Measurements from ENCODE around the gene C1QA.

Gene C1QA

GRCh38 chr1:22638476-22639234 lies 2.2 kb downstream of the C1QA start:
- no peak for DNase-seq (ENCODE audit: insufficient read length, low spot score)
- TF ChIP-seq CTCF (IDR thresholded peaks at IDR 0.05; ENCODE audit: insufficient read depth, missing control alignments), result no peak
- no peak for FAIRE-seq

DNA sequence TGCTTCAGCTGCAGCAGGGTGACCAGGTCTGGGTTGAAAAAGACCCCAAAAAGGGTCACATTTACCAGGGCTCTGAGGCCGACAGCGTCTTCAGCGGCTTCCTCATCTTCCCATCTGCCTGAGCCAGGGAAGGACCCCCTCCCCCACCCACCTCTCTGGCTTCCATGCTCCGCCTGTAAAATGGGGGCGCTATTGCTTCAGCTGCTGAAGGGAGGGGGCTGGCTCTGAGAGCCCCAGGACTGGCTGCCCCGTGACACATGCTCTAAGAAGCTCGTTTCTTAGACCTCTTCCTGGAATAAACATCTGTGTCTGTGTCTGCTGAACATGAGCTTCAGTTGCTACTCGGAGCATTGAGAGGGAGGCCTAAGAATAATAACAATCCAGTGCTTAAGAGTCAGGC lies 2.9 kb downstream of the C1QA start:
- TF ChIP-seq CTCF (IDR thresholded peaks at IDR 0.05; ENCODE audit: insufficient read depth, missing control alignments), result peak; percentile 33
- DNase-seq (ENCODE audit: insufficient read length, low spot score) (no peak), FAIRE-seq (no peak)

DNA sequence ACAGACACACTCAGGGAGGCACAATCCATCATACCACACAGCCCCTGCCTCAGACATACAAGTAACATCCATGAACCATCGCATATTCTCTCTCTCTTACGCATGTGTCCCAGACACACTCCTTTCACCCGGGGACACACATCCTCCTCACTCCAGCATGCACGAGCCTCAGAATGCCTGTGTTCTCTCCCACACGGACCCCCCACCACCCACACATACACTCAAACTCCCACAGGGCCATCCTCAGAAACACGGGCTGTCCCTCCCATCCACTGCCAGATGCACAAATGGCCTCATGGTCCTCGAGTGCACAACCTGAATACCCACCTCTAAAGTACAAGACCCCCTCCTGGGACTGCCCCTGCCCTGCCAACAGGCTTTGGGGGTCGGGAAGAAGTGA lies 4.8 kb downstream of the C1QA start:
- FAIRE-seq (no peak), DNase-seq (ENCODE audit: insufficient read length, low spot score) (no peak)
- TF ChIP-seq CTCF (IDR thresholded peaks at IDR 0.05; ENCODE audit: insufficient read depth, missing control alignments), result no peak

GRCh38 chr1:22641906-22642636 lies 5.6 kb downstream of the C1QA start:
- DNase-seq (ENCODE audit: insufficient read length, low spot score) (peak; percentile 50), FAIRE-seq (no peak)
- TF ChIP-seq CTCF (IDR thresholded peaks at IDR 0.05; ENCODE audit: insufficient read depth, missing control alignments), result peak; percentile 86

DNA sequence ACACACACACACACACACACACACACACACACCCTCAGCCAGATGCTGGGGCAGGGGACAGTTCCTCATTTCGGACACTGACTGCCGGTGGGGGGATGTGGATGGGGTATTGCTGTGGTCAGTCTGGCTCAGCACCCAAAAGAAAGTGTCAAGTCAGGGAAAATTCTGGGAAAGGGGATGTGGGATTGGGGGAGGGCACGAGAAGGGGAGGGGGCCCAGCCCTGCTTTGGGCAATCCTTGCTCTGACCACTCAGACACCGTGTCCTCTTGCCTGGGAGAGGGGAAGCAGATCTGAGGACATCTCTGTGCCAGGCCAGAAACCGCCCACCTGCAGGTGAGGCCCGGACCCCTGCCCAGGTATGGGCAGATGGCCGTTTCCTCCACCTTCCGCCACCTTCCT lies 7.0 kb downstream of the C1QA start, which contains the start of gene C1QC:
Gene C1QC (plus strand): TSS at position 253 of the 400 bp plus-strand sequence. CDS start 391 bp downstream, outside the sequence.
- TF ChIP-seq CTCF (IDR thresholded peaks at IDR 0.05; ENCODE audit: insufficient read depth, missing control alignments), result no peak
- FAIRE-seq (no peak), DNase-seq (ENCODE audit: insufficient read length, low spot score) (no peak)

- FAIRE-seq (no peak), DNase-seq (ENCODE audit: insufficient read length, low spot score) (no peak)
- TF ChIP-seq CTCF (IDR thresholded peaks at IDR 0.05; ENCODE audit: insufficient read depth, missing control alignments), result no peak
These were observed 7.5 kb downstream of the C1QA start for GRCh38 chr1:22643928-22644327.

DNA sequence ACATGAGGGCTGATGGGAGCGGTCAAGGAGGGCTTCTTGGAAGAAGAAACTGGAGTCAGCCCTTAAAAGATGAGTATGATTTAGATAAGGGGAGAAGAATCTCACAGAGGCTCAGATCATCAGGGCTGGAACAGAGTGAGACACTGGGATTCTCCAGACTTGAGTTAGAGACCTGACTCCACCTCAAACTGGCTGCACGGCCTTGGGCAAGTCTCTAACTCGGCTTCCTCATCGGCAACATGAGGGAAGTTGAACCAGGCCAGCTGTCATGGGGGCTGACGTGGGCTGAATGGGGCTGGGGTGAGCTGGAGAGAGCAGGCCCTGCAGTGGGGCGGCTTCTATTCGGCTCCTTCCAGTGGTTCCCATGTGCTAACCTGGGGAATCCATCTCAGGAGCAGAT lies 9.5 kb downstream of the C1QA start:
- no peak for TF ChIP-seq CTCF (IDR thresholded peaks at IDR 0.05; ENCODE audit: insufficient read depth, missing control alignments)
- no peak for DNase-seq (ENCODE audit: insufficient read length, low spot score)
- no peak for FAIRE-seq

Data from D721Med (cell line).